ENCODE data around the gene PPP2R5E. TPM values are rescaled to one million over a fixed set of nuclear protein-coding genes. Genes with fewer than 3 reads are reported as not detected.

The PPP2R5E gene
- total RNA-seq, 2 experiments from 2014 or later = 12.5 to 47.8 TPM

- intact Hi-C loops (cut with micrococcal nuclease; ENCODE audit: unreplicated experiment) = no loop called here
- Histone ChIP-seq H4K20me1 (ENCODE audit: insufficient read depth, low read length) (no peaks in the 10 kb centered on the region), H3K4me2 (ENCODE audit: low read length) (peak overlapping the region; percentile 69), H3K4me1 (ENCODE audit: insufficient read depth, low read length, poor library complexity, severe bottlenecking) (peaks cover 43% of the 10 kb centered on the region), H3K9me2 (ENCODE audit: insufficient read depth, low read length) (no peaks in the 10 kb centered on the region), H3K27ac (ENCODE audit: low read depth, low read length, poor library complexity, severe bottlenecking) (peak overlapping the region; percentile 52), H3K9me3 (ENCODE audit: low read length) (no peaks in the 10 kb centered on the region), H2AFZ (ENCODE audit: low read length) (no peak overlapping the region), H3K79me2 (ENCODE audit: insufficient read depth, low read depth, low read length) (peaks cover 38% of the 10 kb centered on the region; the same call in 1 of the 2 replicates), H3K4me3 (ENCODE audit: low read depth, low read length, poor library complexity, severe bottlenecking) (no peak overlapping the region), H3K36me3 (ENCODE audit: insufficient read depth, low read length) (peaks cover 7% of the 10 kb centered on the region)
- CTCF ChIA-PET (ENCODE audit: unreplicated experiment) = no interaction called here
- no peak for DNase-seq (ENCODE audit: low spot score)
- POLR2A ChIA-PET = no interaction called here
- no TSS peak for BruUV-seq (replicated peaks)
- TF ChIP-seq, protein P1, sequence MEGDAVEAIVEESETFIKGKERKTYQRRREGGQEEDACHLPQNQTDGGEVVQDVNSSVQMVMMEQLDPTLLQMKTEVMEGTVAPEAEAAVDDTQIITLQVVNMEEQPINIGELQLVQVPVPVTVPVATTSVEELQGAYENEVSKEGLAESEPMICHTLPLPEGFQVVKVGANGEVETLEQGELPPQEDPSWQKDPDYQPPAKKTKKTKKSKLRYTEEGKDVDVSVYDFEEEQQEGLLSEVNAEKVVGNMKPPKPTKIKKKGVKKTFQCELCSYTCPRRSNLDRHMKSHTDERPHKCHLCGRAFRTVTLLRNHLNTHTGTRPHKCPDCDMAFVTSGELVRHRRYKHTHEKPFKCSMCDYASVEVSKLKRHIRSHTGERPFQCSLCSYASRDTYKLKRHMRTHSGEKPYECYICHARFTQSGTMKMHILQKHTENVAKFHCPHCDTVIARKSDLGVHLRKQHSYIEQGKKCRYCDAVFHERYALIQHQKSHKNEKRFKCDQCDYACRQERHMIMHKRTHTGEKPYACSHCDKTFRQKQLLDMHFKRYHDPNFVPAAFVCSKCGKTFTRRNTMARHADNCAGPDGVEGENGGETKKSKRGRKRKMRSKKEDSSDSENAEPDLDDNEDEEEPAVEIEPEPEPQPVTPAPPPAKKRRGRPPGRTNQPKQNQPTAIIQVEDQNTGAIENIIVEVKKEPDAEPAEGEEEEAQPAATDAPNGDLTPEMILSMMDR (conservative IDR thresholded peaks at IDR 0.05; ENCODE audit: low read length) = no peak
- no peak for TF ChIP-seq EZH2phosphoT487 (IDR thresholded peaks at IDR 0.05; ENCODE audit: borderline replicate concordance, low read depth, low read length)
Observed at GRCh38 chr14:63436286-63437098, 106.7 kb downstream of the PPP2R5E start.

- peak overlapping the region; percentile 69 for H3K4me2 ChIP-seq (ENCODE audit: low read length)
- TF ChIP-seq, protein P1 (conservative IDR thresholded peaks at IDR 0.05; ENCODE audit: low read length) = no peak
- no peak for TF ChIP-seq EZH2phosphoT487 (IDR thresholded peaks at IDR 0.05; ENCODE audit: borderline replicate concordance, low read depth, low read length)
- H3K4me3 ChIP-seq (ENCODE audit: low read depth, low read length, poor library complexity, severe bottlenecking) = peak overlapping the region; percentile 43
- ChIA-PET CTCF (ENCODE audit: unreplicated experiment) (no interaction called here), POLR2A (no interaction called here)
- H2AFZ ChIP-seq (ENCODE audit: low read length) = no peak overlapping the region
- no peaks in the 10 kb centered on the region for H3K9me2 ChIP-seq (ENCODE audit: insufficient read depth, low read length)
- peaks cover 43% of the 10 kb centered on the region for H3K4me1 ChIP-seq (ENCODE audit: insufficient read depth, low read length, poor library complexity, severe bottlenecking)
- H3K79me2 ChIP-seq (ENCODE audit: insufficient read depth, low read depth, low read length) = peaks cover 38% of the 10 kb centered on the region; the same call in 1 of the 2 replicates
- peaks cover under 1% of the 10 kb centered on the region; the same call in 1 of the 2 replicates for H3K36me3 ChIP-seq (ENCODE audit: insufficient read depth, low read length)
- no peaks in the 10 kb centered on the region for H3K9me3 ChIP-seq (ENCODE audit: low read length)
- peak; percentile 54 for DNase-seq (ENCODE audit: low spot score)
- H4K20me1 ChIP-seq (ENCODE audit: insufficient read depth, low read length) = no peaks in the 10 kb centered on the region
- BruUV-seq (replicated peaks) = no TSS peak
- peak overlapping the region; percentile 52 for H3K27ac ChIP-seq (ENCODE audit: low read depth, low read length, poor library complexity, severe bottlenecking)
- intact Hi-C loops (cut with micrococcal nuclease; ENCODE audit: unreplicated experiment) = no loop called here
Observed at GRCh38 chr14:63435838-63436237, 107.3 kb downstream of the PPP2R5E start.

DNA sequence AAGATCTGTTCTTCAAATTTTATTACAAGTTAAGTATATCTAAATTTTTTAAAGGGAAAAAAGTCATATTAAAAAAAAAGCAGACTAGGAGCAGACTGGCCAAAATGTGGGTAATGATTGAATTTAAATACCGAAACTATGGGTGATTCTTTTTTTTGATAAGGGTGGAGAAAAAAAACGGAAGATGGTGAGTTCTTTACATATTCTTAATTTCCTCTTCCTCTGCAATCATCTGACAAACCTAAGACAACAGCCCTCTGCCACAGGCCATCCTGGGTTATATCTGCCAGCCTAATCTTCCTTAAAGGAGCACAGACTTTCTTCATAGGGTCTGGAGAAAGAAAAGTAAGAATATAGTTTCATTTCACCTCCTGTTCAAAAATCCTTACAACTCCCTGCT is 108.0 kb downstream of the PPP2R5E start:
- Histone ChIP-seq H2AFZ (ENCODE audit: low read length) (no peak overlapping the region), H3K4me3 (ENCODE audit: low read depth, low read length, poor library complexity, severe bottlenecking) (peak overlapping the region; percentile 43), H3K4me2 (ENCODE audit: low read length) (peak overlapping the region; percentile 69), H4K20me1 (ENCODE audit: insufficient read depth, low read length) (no peaks in the 10 kb centered on the region), H3K9me2 (ENCODE audit: insufficient read depth, low read length) (no peaks in the 10 kb centered on the region), H3K27ac (ENCODE audit: low read depth, low read length, poor library complexity, severe bottlenecking) (peak overlapping the region; percentile 52), H3K9me3 (ENCODE audit: low read length) (no peaks in the 10 kb centered on the region), H3K79me2 (ENCODE audit: insufficient read depth, low read depth, low read length) (peaks cover 38% of the 10 kb centered on the region; the same call in 1 of the 2 replicates), H3K4me1 (ENCODE audit: insufficient read depth, low read length, poor library complexity, severe bottlenecking) (peaks cover 43% of the 10 kb centered on the region), H3K36me3 (ENCODE audit: insufficient read depth, low read length) (no peaks in the 10 kb centered on the region)
- intact Hi-C loops (cut with micrococcal nuclease; ENCODE audit: unreplicated experiment) = no loop called here
- no TSS peak for BruUV-seq (replicated peaks)
- TF ChIP-seq, protein P1 (conservative IDR thresholded peaks at IDR 0.05; ENCODE audit: low read length) = no peak
- no peak for TF ChIP-seq EZH2phosphoT487 (IDR thresholded peaks at IDR 0.05; ENCODE audit: borderline replicate concordance, low read depth, low read length)
- POLR2A ChIA-PET = no interaction called here
- CTCF ChIA-PET (ENCODE audit: unreplicated experiment) = no interaction called here
- DNase-seq (ENCODE audit: low spot score) = peak; percentile 37

Measured in OCI-LY7 (cell line).